Liver (tissue), 9 donors: ENCODE results near the gene SPATA31E1. TPM values are rescaled to one million over a fixed set of nuclear protein-coding genes. Genes with fewer than 3 reads are reported as not detected.

ENCODE experiments used
- DNase-seq: peaks from one replicate; pipeline ENCODE4 v3.0.0-alpha.2; 2017; ENCODE audit warnings: low spot score
- H3K27ac ChIP-seq, 2 donors: one replicate each; pipeline ENCODE4 v1.7.0; 2013; ENCODE audit warnings: inconsistent platforms in 2 of 2, low read length in 2 of 2, control low read depth in 1 of 2, low read depth in 1 of 2, mild to moderate bottlenecking in 1 of 2
- H3K27me3 ChIP-seq, 4 donors: one replicate each; pipeline versions ENCODE4 v1.6.1 to v1.7.0; 2013; ENCODE audit warnings: low read length in 3 of 4, inconsistent platforms in 1 of 4, mild to moderate bottlenecking in 1 of 4, moderate library complexity in 1 of 4; ENCODE audit not compliant: control insufficient read depth in 4 of 4, insufficient read depth in 4 of 4
- H3K36me3 ChIP-seq, 4 donors: one replicate each; pipeline versions ENCODE4 v1.6.1 to v1.7.0; 2013; ENCODE audit warnings: low read length in 3 of 4, mild to moderate bottlenecking in 3 of 4, low read depth in 1 of 4, moderate library complexity in 1 of 4; ENCODE audit not compliant: control insufficient read depth in 4 of 4, insufficient read depth in 3 of 4
- H3K4me1 ChIP-seq, 4 donors: one replicate each; pipeline versions ENCODE4 v1.6.1 to v1.7.0; 2013; ENCODE audit warnings: low read length in 3 of 4, mild to moderate bottlenecking in 3 of 4, moderate library complexity in 1 of 4; ENCODE audit not compliant: control insufficient read depth in 4 of 4, insufficient read depth in 4 of 4
- H3K4me3 ChIP-seq, 3 donors: one replicate each; pipeline versions ENCODE4 v1.6.1 to v1.7.0; 2013; ENCODE audit warnings: low read length in 3 of 3, control low read depth in 1 of 3, low read depth in 1 of 3, mild to moderate bottlenecking in 1 of 3
- H3K9ac ChIP-seq, 2 donors: one replicate each; pipeline ENCODE4 v1.7.0; 2013; ENCODE audit warnings: low read length in 2 of 2, mild to moderate bottlenecking in 2 of 2, moderate library complexity in 2 of 2, control low read depth in 1 of 2, low read depth in 1 of 2
- H3K9me3 ChIP-seq, 4 donors: one replicate each; pipeline versions ENCODE4 v1.6.1 to v1.7.0; 2013; ENCODE audit warnings: low read length in 3 of 4; ENCODE audit not compliant: control insufficient read depth in 4 of 4
- EGR1 ChIP-seq, 2 donors: IDR thresholded peaks; 2 replicates each; pipeline ENCODE4 v1.6.1; 2016 to 2018; ENCODE audit warnings: antibody characterized with exemption in 2 of 2, low read depth in 2 of 2
- FOXA2 ChIP-seq: IDR thresholded peaks from 2 replicates; pipeline ENCODE4 v1.6.1; 2016; ENCODE audit warnings: antibody characterized with exemption
- GABPA ChIP-seq, 2 donors: IDR thresholded peaks in 1 of 2; conservative IDR thresholded peaks in 1 of 2; 2 replicates each; pipeline ENCODE4 v1.6.1; 2016; ENCODE audit warnings: antibody characterized with exemption in 2 of 2, mild to moderate bottlenecking in 1 of 2, moderate library complexity in 1 of 2
- HNF4A ChIP-seq, 2 donors: conservative IDR thresholded peaks; 2 replicates each; pipeline ENCODE4 v1.6.1; 2016; ENCODE audit warnings: antibody characterized with exemption in 2 of 2, mild to moderate bottlenecking in 2 of 2
- HNF4G ChIP-seq: IDR thresholded peaks from 2 replicates; pipeline ENCODE4 v1.6.1; 2016; ENCODE audit warnings: antibody characterized with exemption
- RXRA ChIP-seq, 2 donors: IDR thresholded peaks; 2 replicates each; pipeline ENCODE4 v1.6.1; 2017 to 2018; ENCODE audit warnings: antibody characterized with exemption in 2 of 2, mild to moderate bottlenecking in 1 of 2
- TAF1 ChIP-seq: conservative IDR thresholded peaks from 2 replicates; pipeline ENCODE4 v1.6.1; 2016; ENCODE audit warnings: antibody characterized with exemption, mild to moderate bottlenecking
- WGBS: extraction: QIAGEN DNeasy Blood & Tissue Kit; methylation state at CpG from one replicate; pipeline ENCODE4 v1.1.7; 2013; 5-methylcytosine and 5-hydroxymethylcytosine counted together
- polyA plus RNA-seq, 2 donors: library from polyadenylated mRNA; stranded (reverse) in 1 of 2; unstranded in 1 of 2; fragments of 200-250 nt in 1 of 2; fragments of >200 nt in 1 of 2; fragmentation: Nextera tagmentation in 1 of 2; extraction: Ambion mirVana in 1 of 2; gene quantifications; one replicate each; pipeline versions ENCODE4 v1.2.1 to v1.2.3, GENCODE V29; 2013 to 2015
- total RNA-seq, 2 donors: library from RNA; depleted of rRNA; stranded (reverse); fragments of >200 nt; gene quantifications; one replicate each; pipeline ENCODE4 v1.2.3, GENCODE V29; 2014
- TF ChIP-seq, protein P1 (sequence below): IDR thresholded peaks from 2 replicates; pipeline ENCODE4 v1.6.1; 2016; ENCODE audit warnings: antibody characterized with exemption
- TF ChIP-seq, protein P2 (sequence below): fragments of 150-350 bp; IDR thresholded peaks from 2 replicates; pipeline ENCODE4 v1.5.1; 2017; ENCODE audit warnings: improper control_type of control experiment, low read depth, low read length; ENCODE audit not compliant: missing input control
- donor health status: healthy.
- donor health status: healthy.
- donor health status: healthy.
- donor health status: healthy.
- donor health status: healthy.

The SPATA31E1 gene
- total and polyA plus RNA-seq, 4 donors = not detected

DNA sequence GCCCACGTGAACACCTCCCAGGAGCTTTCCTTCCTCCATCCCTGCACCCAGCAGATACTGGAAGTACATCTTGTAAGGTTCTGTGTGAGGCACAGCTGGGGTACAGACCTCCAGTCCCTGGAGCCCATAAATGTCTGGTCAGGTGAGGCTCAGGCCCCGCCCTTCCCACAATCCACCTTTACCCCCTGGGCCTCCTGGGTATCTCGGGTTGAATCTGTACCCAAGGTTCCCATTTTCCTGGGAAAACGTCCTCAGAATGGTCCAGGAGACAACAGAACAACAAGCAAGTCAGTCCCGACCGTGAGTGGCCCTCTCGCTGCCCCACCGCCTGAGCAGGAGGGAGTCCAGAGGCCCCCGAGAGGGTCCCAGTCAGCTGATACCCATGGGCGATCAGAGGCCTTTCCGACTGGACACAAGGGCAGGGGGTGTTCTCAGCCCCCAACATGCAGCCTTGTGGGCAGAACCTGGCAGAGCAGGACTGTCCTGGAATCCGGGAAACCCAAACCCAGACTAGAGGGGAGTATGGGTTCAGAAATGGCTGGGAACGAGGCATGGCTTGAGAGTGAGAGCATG lies 4.3 kb downstream of the SPATA31E1 start:
- H3K27ac ChIP-seq = no peak overlapping the region
- H3K27me3 ChIP-seq = no peaks in the 10 kb centered on the region
- H3K9me3 ChIP-seq = no peaks in the 10 kb centered on the region
- H3K4me3 ChIP-seq = no peak overlapping the region
- no peaks in the 10 kb centered on the region for H3K36me3 ChIP-seq
- H3K9ac ChIP-seq = no peak overlapping the region
- TF ChIP-seq GABPA (IDR thresholded peaks at IDR 0.05 in 1 of 2, conservative IDR thresholded peaks at IDR 0.05 in 1 of 2) (no peak), TAF1 (no peak), HNF4G (no peak), HNF4A (conservative IDR thresholded peaks at IDR 0.05) (no peak), EGR1 (IDR thresholded peaks at IDR 0.05; ENCODE audit: low read depth in 2 of 2) (no peak)
- TF ChIP-seq, protein P1, sequence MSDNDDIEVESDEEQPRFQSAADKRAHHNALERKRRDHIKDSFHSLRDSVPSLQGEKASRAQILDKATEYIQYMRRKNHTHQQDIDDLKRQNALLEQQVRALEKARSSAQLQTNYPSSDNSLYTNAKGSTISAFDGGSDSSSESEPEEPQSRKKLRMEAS = no peak
- TF ChIP-seq, protein P2, sequence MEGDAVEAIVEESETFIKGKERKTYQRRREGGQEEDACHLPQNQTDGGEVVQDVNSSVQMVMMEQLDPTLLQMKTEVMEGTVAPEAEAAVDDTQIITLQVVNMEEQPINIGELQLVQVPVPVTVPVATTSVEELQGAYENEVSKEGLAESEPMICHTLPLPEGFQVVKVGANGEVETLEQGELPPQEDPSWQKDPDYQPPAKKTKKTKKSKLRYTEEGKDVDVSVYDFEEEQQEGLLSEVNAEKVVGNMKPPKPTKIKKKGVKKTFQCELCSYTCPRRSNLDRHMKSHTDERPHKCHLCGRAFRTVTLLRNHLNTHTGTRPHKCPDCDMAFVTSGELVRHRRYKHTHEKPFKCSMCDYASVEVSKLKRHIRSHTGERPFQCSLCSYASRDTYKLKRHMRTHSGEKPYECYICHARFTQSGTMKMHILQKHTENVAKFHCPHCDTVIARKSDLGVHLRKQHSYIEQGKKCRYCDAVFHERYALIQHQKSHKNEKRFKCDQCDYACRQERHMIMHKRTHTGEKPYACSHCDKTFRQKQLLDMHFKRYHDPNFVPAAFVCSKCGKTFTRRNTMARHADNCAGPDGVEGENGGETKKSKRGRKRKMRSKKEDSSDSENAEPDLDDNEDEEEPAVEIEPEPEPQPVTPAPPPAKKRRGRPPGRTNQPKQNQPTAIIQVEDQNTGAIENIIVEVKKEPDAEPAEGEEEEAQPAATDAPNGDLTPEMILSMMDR = no peak
- 90% methylated on average over 13 of the region's 13 CpGs for WGBS
- no peaks in the 10 kb centered on the region for H3K4me1 ChIP-seq
- peak; percentile 28 for DNase-seq

DNA sequence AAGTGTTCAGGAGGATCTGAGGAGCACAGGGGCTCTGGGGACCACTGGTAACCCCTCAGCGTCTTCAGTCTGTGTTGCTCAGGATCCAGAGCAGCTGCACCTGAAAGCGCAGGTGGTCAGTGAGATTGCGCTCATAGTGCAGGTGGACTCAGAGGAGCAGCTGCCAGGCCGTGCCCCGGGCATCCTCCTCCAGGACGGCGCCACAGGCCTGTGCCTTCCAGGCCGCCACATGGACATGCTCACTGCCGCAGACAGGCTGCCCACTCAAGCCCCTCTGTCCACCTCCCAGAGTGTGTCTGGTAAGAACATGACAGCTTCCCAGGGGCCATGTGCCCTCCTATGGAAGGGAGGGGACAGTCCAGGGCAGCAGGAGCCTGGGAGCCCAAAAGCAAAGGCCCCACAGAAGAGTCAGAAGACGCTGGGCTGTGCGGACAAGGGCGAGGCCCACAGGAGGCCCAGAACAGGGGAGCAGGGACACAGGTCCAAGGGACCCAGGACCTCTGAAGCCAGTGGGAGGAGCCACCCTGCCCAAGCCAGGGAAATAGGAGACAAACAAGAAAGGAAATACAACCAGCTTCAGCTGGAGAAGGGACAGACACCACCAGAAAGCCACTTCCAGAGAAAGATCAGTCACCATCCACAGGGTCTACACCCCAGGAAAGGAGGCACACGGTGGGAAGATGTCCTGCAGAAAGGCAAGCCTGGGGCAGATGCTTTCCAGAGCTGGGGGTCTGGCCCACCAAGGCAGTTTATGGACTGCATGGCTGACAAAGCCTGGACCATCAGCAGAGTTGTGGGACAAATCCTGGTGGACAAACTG lies 5.2 kb downstream of the SPATA31E1 start:
- H3K27ac ChIP-seq = no peak overlapping the region
- WGBS = 93% methylated on average over 13 of the region's 13 CpGs
- no peaks in the 10 kb centered on the region for H3K9me3 ChIP-seq
- no peak overlapping the region for H3K4me3 ChIP-seq
- H3K27me3 ChIP-seq = no peaks in the 10 kb centered on the region
- DNase-seq = peak; percentile 27
- H3K36me3 ChIP-seq = no peaks in the 10 kb centered on the region
- H3K4me1 ChIP-seq = no peaks in the 10 kb centered on the region
- no peak overlapping the region for H3K9ac ChIP-seq
- no peak for TF ChIP-seq RXRA (IDR thresholded peaks at IDR 0.05)
- TF ChIP-seq, protein P2 = no peak

DNA sequence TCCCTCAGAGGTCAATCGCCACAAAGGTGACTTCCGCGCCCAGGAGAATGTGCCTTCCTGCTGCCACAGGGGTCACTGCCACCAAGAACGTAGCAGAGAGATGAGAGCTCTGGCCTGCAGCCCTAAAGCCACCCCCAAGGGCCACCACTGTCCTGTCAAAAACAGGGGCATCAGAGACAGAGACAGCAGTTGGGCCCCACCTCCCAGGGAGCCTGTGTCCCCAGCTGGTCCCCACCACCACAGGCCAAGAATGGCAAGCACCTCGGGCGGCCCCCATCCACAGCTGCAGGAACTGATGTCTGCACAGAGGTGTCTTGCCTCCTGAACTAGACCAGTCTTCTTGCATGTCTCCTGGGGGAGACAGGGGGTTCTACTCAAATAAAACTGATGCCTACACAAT lies 5.8 kb downstream of the SPATA31E1 start:
- H3K4me1 ChIP-seq = no peaks in the 10 kb centered on the region
- no peaks in the 10 kb centered on the region for H3K27me3 ChIP-seq
- H3K4me3 ChIP-seq = no peak overlapping the region
- H3K9me3 ChIP-seq = no peaks in the 10 kb centered on the region
- no peak overlapping the region for H3K9ac ChIP-seq
- DNase-seq = peak; percentile 25
- H3K27ac ChIP-seq = no peak overlapping the region
- H3K36me3 ChIP-seq = no peaks in the 10 kb centered on the region
- no peak for TF ChIP-seq TAF1
- TF ChIP-seq HNF4G = no peak
- TF ChIP-seq FOXA2 = no peak
- WGBS = 86% methylated on average over 6 of the region's 6 CpGs
